Fibroblast of lung (primary cell): ENCODE measurements around the gene TMPRSS13. TPM values are rescaled to one million over a fixed set of nuclear protein-coding genes. Genes with fewer than 3 reads are reported as not detected.
A peak's percentile ranks its signal among the peaks of the same experiment; 100 is the strongest.

Source experiments
- DNase-seq, 2 donors: peaks; one replicate each; pipeline versions ENCODE4 v3.0.0 to v3.0.0-alpha.2; 2010; ENCODE audit warnings: low read depth in 2 of 2
- H2AFZ ChIP-seq: 2 replicates; pipeline ENCODE4 v1.5.1; 2012; ENCODE audit warnings: low read length, control low read depth, inconsistent platforms
- H3K27ac ChIP-seq: 2 replicates; pipeline ENCODE4 v1.5.1; 2011; ENCODE audit warnings: low read length, control low read depth; ENCODE audit not compliant: insufficient read depth
- H3K27me3 ChIP-seq: 2 replicates; pipeline ENCODE4 v1.5.1; 2011; ENCODE audit warnings: mild to moderate bottlenecking, low read length; ENCODE audit not compliant: control insufficient read depth, insufficient read depth
- H3K36me3 ChIP-seq: 2 replicates; pipeline ENCODE4 v1.5.1; 2011; ENCODE audit warnings: low read length; ENCODE audit not compliant: control insufficient read depth, insufficient read depth
- H3K4me1 ChIP-seq: 2 replicates; pipeline ENCODE4 v1.5.1; 2011; ENCODE audit warnings: low read length; ENCODE audit not compliant: control insufficient read depth, insufficient read depth; ENCODE audit errors: extremely low read depth
- H3K4me2 ChIP-seq: 2 replicates; pipeline ENCODE4 v1.5.1; 2011; ENCODE audit warnings: low read length, control low read depth; ENCODE audit not compliant: insufficient read depth; ENCODE audit errors: extremely low read depth
- H3K4me3 ChIP-seq, 4 experiments: fragments of 200-600 bp in 1 of 4; sonication (generic) in 1 of 4; replicated peaks in 1 of 4; 2 replicates each; pipeline ENCODE4 v1.5.1; 2011 to 2016; ENCODE audit warnings: low read length in 4 of 4, low read depth in 3 of 4, mild to moderate bottlenecking in 3 of 4, control low read depth in 2 of 4, inconsistent platforms in 1 of 4, mixed read lengths in 1 of 4; ENCODE audit not compliant: insufficient read depth in 1 of 4; ENCODE audit errors: control extremely low read depth in 1 of 4
- H3K79me2 ChIP-seq: 2 replicates; pipeline ENCODE4 v1.5.1; 2012; ENCODE audit warnings: mild to moderate bottlenecking, low read length, inconsistent platforms; ENCODE audit not compliant: control insufficient read depth, insufficient read depth
- H3K9ac ChIP-seq: 2 replicates; pipeline ENCODE4 v1.5.1; 2011; ENCODE audit warnings: mild to moderate bottlenecking, low read length, control low read depth; ENCODE audit not compliant: insufficient read depth
- H3K9me3 ChIP-seq: 2 replicates; pipeline ENCODE4 v1.5.1; 2012; ENCODE audit warnings: low read depth, low read length; ENCODE audit not compliant: control insufficient read depth, insufficient read depth
- H4K20me1 ChIP-seq: 2 replicates; pipeline ENCODE4 v1.5.1; 2011; ENCODE audit warnings: low read length; ENCODE audit not compliant: control insufficient read depth, insufficient read depth; ENCODE audit errors: extremely low read depth
- CTCF ChIP-seq, 2 donors: IDR thresholded peaks in 1 of 2; conservative IDR thresholded peaks in 1 of 2; 1 replicate in 1 of 2; 2 replicates in 1 of 2; pipeline ENCODE4 v1.5.1; 2011 to 2012; ENCODE audit warnings: low read length in 2 of 2, control low read depth in 1 of 2, inconsistent platforms in 1 of 2, low read depth in 1 of 2, mild to moderate bottlenecking in 1 of 2
- EZH2 ChIP-seq: IDR thresholded peaks from 2 replicates; pipeline ENCODE4 v1.5.1; 2012; ENCODE audit warnings: low read length, control low read depth, mild to moderate bottlenecking; ENCODE audit errors: missing control alignments
- polyA plus RNA-seq, 2 donors: library from polyadenylated mRNA; depleted of rRNA in 1 of 2; stranded (reverse) in 1 of 2; unstranded in 1 of 2; fragments of >200 nt; gene quantifications; 2 replicates each; pipeline ENCODE4 v1.2.1, GENCODE V29; 2011 to 2012; ENCODE audit warnings: missing spikeins in 1 of 2
- total RNA-seq: library from RNA; depleted of rRNA; stranded (reverse); fragments of >200 nt; gene quantifications from 2 replicates; pipeline ENCODE4 v1.2.1, GENCODE V29; 2014

The TMPRSS13 gene
- total and polyA plus RNA-seq, 2 donors (not counting 1 experiment from before 2014, with no cell fraction given), result not detected

- no peak overlapping the region for H2AFZ ChIP-seq
- no peak for DNase-seq
- H3K9ac ChIP-seq, result no peak overlapping the region
- H3K27ac ChIP-seq, result no peak overlapping the region
- no peaks in the 10 kb centered on the region for H3K4me1 ChIP-seq
- H3K9me3 ChIP-seq, result no peaks in the 10 kb centered on the region
- no peaks in the 10 kb centered on the region for H4K20me1 ChIP-seq
- H3K36me3 ChIP-seq, result no peaks in the 10 kb centered on the region
- peak overlapping the region in 2 of 4 experiments; percentile 42 to 80 for H3K4me3 ChIP-seq
- peaks cover 34% of the 10 kb centered on the region for H3K27me3 ChIP-seq
- TF ChIP-seq CTCF (conservative IDR thresholded peaks at IDR 0.05 in 1 of 2, IDR thresholded peaks at IDR 0.05 in 1 of 2; ENCODE audit: low read depth in 1 of 2, low read length in 2 of 2) (no peak), EZH2 (peak; percentile 93)
- peak overlapping the region; percentile 48 for H3K4me2 ChIP-seq
- H3K79me2 ChIP-seq, result no peaks in the 10 kb centered on the region
Observed at GRCh38 chr11:117876059-117876340, 53.2 kb downstream of the TMPRSS13 start.

GRCh38 chr11:117875382-117876058, 53.7 kb downstream of the TMPRSS13 start:
- Histone ChIP-seq H4K20me1 (no peaks in the 10 kb centered on the region), H3K27me3 (peaks cover 34% of the 10 kb centered on the region), H3K9ac (no peak overlapping the region), H3K36me3 (no peaks in the 10 kb centered on the region), H3K79me2 (no peaks in the 10 kb centered on the region), H3K27ac (no peak overlapping the region), H2AFZ (no peak overlapping the region), H3K4me3 (peak overlapping the region in 2 of 4 experiments; percentile 42 to 80), H3K9me3 (no peaks in the 10 kb centered on the region), H3K4me1 (no peaks in the 10 kb centered on the region), H3K4me2 (no peak overlapping the region)
- no peak for DNase-seq
- TF ChIP-seq EZH2, result no peak
- no peak for TF ChIP-seq CTCF (conservative IDR thresholded peaks at IDR 0.05 in 1 of 2, IDR thresholded peaks at IDR 0.05 in 1 of 2; ENCODE audit: low read depth in 1 of 2, low read length in 2 of 2)

GRCh38 chr11:117874910-117875381, 54.3 kb downstream of the TMPRSS13 start:
- H2AFZ ChIP-seq, result no peak overlapping the region
- H3K4me3 ChIP-seq, result peak overlapping the region in 1 of 4 experiments; percentile 80
- no peaks in the 10 kb centered on the region for H3K4me1 ChIP-seq
- peaks cover 34% of the 10 kb centered on the region for H3K27me3 ChIP-seq
- no peak overlapping the region for H3K9ac ChIP-seq
- DNase-seq, result no peak
- no peaks in the 10 kb centered on the region for H3K9me3 ChIP-seq
- no peaks in the 10 kb centered on the region for H4K20me1 ChIP-seq
- H3K36me3 ChIP-seq, result no peaks in the 10 kb centered on the region
- H3K4me2 ChIP-seq, result no peak overlapping the region
- no peak overlapping the region for H3K27ac ChIP-seq
- H3K79me2 ChIP-seq, result no peaks in the 10 kb centered on the region
- TF ChIP-seq CTCF (conservative IDR thresholded peaks at IDR 0.05 in 1 of 2, IDR thresholded peaks at IDR 0.05 in 1 of 2; ENCODE audit: low read depth in 1 of 2, low read length in 2 of 2) (no peak), EZH2 (no peak)
